ENCODE measurements around the gene RILP. TPM values are rescaled to one million over a fixed set of nuclear protein-coding genes. Genes with fewer than 3 reads are reported as not detected.
A peak's percentile ranks its signal among the peaks of the same experiment; 100 is the strongest.

The RILP gene
- total RNA-seq, 1 donor from 2014 or later = 0.13 TPM

DNA sequence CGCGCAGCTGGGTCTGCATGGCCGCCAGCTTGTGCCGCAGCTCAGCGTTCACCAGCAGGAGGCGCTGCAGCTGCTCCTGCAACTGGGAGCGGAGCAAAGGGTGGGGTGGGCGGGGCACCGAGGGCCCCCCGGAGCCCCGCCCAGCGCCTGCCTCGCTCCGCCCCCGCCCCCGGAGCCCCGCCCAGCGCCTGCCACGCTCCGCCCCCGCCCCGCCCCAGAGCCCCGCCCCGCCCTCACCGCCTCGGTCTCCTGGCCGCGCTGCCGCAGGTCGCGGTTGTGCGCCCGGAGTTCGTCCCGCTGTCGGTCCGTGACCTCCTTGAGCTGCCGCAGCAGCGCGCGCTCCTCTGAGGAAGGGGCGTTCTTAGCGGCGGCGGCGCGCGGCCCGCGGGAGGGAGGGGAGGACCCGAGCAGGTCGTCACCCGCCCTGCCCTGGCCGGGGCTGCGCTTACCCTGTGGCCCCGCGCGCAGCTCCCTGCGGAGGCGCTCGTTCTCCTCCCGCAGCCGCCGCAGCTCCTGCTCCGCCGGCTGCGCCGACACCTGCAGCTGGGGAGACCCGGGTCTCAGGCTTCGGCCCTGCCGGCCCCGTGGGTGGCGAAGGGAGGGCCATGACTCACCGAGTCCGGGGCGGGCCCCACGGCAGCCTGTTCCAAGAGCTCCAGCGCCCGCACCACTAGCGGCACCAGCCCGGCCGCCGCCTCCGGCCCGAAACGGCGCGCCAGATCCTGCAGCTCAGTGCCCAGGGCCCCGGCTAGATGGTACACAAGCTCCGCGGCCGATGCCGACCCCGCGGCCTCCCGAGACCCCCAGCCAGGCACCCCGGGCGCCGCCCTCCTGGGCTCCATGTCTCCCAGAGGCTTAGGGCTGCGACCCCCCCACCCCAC is 463 bp downstream of the RILP start:
- Histone ChIP-seq H3K79me2 (ENCODE audit: low read depth) (no peaks in the 10 kb centered on the region), H3K4me2 (peak overlapping the region; percentile 94), H3K9me3 (ENCODE audit: low read depth) (no peaks in the 10 kb centered on the region), H3K4me1 (peaks cover 11% of the 10 kb centered on the region), H3K4me3 (peak overlapping the region; percentile 69), H3K27me3 (peaks cover 38% of the 10 kb centered on the region), H2AFZ (replicated peaks) (no peak overlapping the region), H3K27ac (peak overlapping the region; percentile 67), H3K36me3 (peaks cover 7% of the 10 kb centered on the region), H4K20me1 (ENCODE audit: low read depth) (peaks cover 46% of the 10 kb centered on the region), H3K9ac (no peak overlapping the region), H3F3A (ENCODE audit: low read depth) (peaks cover 64% of the 10 kb centered on the region)
- Mint-ChIP-seq H3K27ac (no peak overlapping the region), H3K36me3 (peaks cover 19% of the 10 kb centered on the region), H3K9me3 (no peaks in the 10 kb centered on the region), H3K27me3 (ENCODE audit: insufficient read depth, low read depth) (peaks cover 8% of the 10 kb centered on the region), H3K4me3 (peak overlapping the region; percentile 60), H3K4me1 (peaks cover 26% of the 10 kb centered on the region)
- peak; percentile 99 for DNase-seq (ENCODE audit: low spot score)
- TF ChIP-seq, protein P1, sequence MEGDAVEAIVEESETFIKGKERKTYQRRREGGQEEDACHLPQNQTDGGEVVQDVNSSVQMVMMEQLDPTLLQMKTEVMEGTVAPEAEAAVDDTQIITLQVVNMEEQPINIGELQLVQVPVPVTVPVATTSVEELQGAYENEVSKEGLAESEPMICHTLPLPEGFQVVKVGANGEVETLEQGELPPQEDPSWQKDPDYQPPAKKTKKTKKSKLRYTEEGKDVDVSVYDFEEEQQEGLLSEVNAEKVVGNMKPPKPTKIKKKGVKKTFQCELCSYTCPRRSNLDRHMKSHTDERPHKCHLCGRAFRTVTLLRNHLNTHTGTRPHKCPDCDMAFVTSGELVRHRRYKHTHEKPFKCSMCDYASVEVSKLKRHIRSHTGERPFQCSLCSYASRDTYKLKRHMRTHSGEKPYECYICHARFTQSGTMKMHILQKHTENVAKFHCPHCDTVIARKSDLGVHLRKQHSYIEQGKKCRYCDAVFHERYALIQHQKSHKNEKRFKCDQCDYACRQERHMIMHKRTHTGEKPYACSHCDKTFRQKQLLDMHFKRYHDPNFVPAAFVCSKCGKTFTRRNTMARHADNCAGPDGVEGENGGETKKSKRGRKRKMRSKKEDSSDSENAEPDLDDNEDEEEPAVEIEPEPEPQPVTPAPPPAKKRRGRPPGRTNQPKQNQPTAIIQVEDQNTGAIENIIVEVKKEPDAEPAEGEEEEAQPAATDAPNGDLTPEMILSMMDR (IDR thresholded peaks at IDR 0.05) = peak; percentile 70
- TF ChIP-seq EZH2phosphoT487 (IDR thresholded peaks at IDR 0.05) = no peak

DNA sequence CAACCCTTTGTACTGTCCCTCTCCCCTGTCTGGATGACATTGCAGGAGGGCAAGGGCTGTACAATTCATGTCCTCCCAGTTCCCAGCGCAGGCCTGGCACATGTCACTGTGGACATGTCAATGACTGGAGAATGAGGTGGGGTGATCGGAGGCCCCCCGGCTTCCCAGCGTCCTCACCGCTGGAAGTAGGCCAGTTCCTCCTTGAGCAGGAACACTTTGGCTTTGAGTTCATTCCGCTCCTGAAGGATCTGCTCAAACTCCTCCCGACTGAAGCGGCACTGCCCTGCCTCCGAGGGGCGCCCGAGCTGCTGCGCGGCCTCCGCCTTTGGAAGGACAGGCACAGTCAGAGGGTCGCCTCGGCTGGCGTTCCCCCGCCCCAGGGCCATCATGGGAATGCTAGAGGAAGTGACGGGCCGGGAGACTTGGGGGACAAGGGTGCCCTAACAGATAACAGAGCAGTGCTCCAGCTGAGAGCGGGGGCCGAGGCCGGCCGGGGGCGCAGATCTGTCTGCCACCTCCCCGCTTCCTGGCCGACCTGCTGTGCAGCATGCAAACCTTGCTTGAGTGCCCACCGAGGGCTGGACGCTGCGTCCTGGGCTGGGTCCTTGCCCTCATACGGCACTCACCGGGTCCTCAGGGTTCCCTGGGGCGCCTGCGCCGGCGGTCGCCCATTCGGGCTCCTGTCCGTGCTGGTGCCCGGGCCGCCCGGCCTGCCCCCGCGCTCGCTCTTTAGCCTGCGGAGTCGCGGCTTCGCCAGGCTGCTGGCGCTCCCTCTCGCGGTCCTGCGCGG is 1.3 kb downstream of the RILP start:
- Histone ChIP-seq H3K27ac (no peak overlapping the region), H3K4me2 (peak overlapping the region; percentile 77), H4K20me1 (ENCODE audit: low read depth) (peaks cover 43% of the 10 kb centered on the region), H3K27me3 (peaks cover 47% of the 10 kb centered on the region), H3K36me3 (peaks cover 6% of the 10 kb centered on the region), H3K9ac (no peak overlapping the region), H3K4me3 (peak overlapping the region; percentile 49), H2AFZ (replicated peaks) (peak overlapping the region; percentile 40), H3K4me1 (peaks cover 11% of the 10 kb centered on the region), H3K9me3 (ENCODE audit: low read depth) (no peaks in the 10 kb centered on the region), H3K79me2 (ENCODE audit: low read depth) (no peaks in the 10 kb centered on the region), H3F3A (ENCODE audit: low read depth) (peaks cover 67% of the 10 kb centered on the region)
- Mint-ChIP-seq H3K4me1 (peaks cover 28% of the 10 kb centered on the region), H3K27me3 (ENCODE audit: insufficient read depth, low read depth) (peaks cover 12% of the 10 kb centered on the region), H3K27ac (no peak overlapping the region), H3K4me3 (peak overlapping the region; percentile 74), H3K36me3 (peaks cover 12% of the 10 kb centered on the region), H3K9me3 (no peaks in the 10 kb centered on the region)
- TF ChIP-seq EZH2 (IDR thresholded peaks at IDR 0.05) (no peak), EZH2phosphoT487 (IDR thresholded peaks at IDR 0.05) (no peak)
- TF ChIP-seq, protein P1 (IDR thresholded peaks at IDR 0.05) = peak; percentile 22
- peak; percentile 69 for DNase-seq (ENCODE audit: low spot score)

DNA sequence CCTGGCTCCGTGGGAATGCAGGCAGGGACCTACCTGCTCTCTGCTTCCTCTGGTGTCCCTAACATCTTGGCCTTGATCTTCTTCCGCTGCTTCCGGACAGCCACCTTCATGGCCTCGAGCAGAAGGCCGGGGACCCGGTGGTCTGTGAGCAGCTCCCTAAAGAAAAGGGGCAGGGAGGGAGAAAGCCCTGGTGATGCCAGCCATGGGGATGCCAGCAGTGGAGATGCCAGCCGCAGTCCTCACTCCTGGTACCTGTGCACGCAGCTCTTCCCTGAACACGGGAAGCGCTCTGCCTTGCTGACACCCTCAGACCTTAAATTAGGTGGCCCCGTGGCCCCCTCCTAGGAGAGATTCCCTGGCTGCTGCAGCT is 1.9 kb downstream of the RILP start:
- Histone ChIP-seq H3K4me2 (no peak overlapping the region), H3K36me3 (peaks cover under 1% of the 10 kb centered on the region), H3K27ac (no peak overlapping the region), H3K4me3 (no peak overlapping the region), H4K20me1 (ENCODE audit: low read depth) (peaks cover 37% of the 10 kb centered on the region), H2AFZ (replicated peaks) (no peak overlapping the region), H3F3A (ENCODE audit: low read depth) (peaks cover 63% of the 10 kb centered on the region), H3K79me2 (ENCODE audit: low read depth) (no peaks in the 10 kb centered on the region), H3K9me3 (ENCODE audit: low read depth) (no peaks in the 10 kb centered on the region), H3K27me3 (peaks cover 51% of the 10 kb centered on the region), H3K4me1 (peaks cover 11% of the 10 kb centered on the region), H3K9ac (no peak overlapping the region)
- Mint-ChIP-seq H3K36me3 (peaks cover 8% of the 10 kb centered on the region), H3K9me3 (no peaks in the 10 kb centered on the region), H3K4me3 (peak overlapping the region; percentile 74), H3K27ac (no peak overlapping the region), H3K4me1 (peaks cover 28% of the 10 kb centered on the region), H3K27me3 (ENCODE audit: insufficient read depth, low read depth) (peaks cover 14% of the 10 kb centered on the region)
- TF ChIP-seq EZH2 (IDR thresholded peaks at IDR 0.05) (no peak), EZH2phosphoT487 (IDR thresholded peaks at IDR 0.05) (no peak)
- TF ChIP-seq, protein P1 (IDR thresholded peaks at IDR 0.05) = no peak
- DNase-seq (ENCODE audit: low spot score) = no peak

All from neural progenitor cell (in vitro differentiated cells).